Prostate gland (tissue), 2 donors: Measurements from ENCODE around the gene KIF17.

Experiments
- CTCF ChIP-seq, 4 experiments: fragments of 200-600 bp in 2 of 4; fragments of 450-650 bp in 2 of 4; sonication (generic) in 2 of 4; IDR thresholded peaks; 1 replicate in 3 of 4; 2 replicates in 1 of 4; pipeline ENCODE4 v1.5.1; 2016 to 2019; ENCODE audit warnings: antibody characterized with exemption in 4 of 4, mild to moderate bottlenecking in 2 of 4, moderate library complexity in 2 of 4
- POLR2A ChIP-seq: fragments of 450-650 bp; IDR thresholded peaks from one replicate; pipeline ENCODE4 v1.6.1; 2016; ENCODE audit warnings: antibody characterized with exemption, mild to moderate bottlenecking
- POLR2AphosphoS5 ChIP-seq: sonication (generic); formaldehyde crosslinking; IDR thresholded peaks from one replicate; pipeline ENCODE4 v1.6.1; 2017; ENCODE audit warnings: antibody characterized with exemption

DNA sequence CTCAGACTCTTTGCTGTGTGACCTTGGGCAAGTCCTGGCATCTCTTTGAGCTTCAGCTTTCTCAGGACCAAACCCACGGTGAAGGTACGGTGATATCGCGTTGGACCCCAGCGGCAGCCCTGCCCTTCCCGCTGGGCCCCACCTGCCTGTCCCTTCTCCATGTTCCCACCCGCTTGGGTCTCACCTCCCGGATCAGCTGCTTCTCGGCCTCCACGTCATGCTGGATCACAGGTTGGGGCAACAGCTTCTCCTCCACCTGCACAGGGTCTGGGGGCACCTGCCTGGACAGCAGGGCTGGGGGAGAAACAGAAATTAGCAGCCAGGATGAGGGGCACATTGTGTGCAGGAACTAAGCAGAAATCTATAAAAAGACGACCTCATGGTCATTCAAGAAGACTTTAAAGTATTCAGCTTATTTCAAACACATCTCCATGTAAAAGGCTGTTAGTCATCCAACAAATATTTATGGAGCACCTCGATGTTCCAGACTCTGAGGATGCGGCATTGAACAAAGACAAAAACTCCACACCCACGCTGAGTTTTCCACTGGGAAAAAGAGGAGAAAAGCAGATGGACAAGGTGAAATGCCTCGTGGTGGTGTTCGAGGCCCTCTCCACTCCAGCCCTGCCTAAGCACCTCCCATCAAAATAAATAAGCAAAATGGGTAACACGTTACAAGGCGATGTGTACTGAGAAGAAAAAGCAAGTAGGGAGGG is 19.5 kb downstream of the KIF17 start:
- no peak for TF ChIP-seq CTCF (IDR thresholded peaks at IDR 0.05)
- no peak for TF ChIP-seq POLR2A
- TF ChIP-seq POLR2AphosphoS5, result peak; percentile 40
